Measurements from ENCODE around the gene RAB12.

DNA sequence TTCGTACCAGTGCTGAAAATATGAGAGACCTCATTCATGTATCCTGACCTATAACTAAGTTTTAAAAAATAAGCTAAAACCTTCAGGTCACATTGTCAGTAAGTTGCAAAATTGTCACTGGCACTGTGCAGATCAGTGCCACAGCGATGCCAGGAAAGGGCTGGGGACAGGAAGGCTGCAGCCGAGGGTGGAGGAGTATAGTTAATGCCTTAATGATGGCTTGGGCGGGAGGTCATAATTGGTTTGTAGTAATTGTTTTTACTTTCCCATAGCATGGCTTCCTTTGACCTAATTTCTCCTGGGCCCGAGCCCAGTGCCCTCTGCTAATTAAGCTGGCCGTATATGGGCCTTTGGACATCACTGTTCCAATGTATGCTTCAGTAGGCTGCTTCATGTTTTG lies 47.2 kb upstream of the RAB12 start:
- TF ChIP-seq, protein P1, sequence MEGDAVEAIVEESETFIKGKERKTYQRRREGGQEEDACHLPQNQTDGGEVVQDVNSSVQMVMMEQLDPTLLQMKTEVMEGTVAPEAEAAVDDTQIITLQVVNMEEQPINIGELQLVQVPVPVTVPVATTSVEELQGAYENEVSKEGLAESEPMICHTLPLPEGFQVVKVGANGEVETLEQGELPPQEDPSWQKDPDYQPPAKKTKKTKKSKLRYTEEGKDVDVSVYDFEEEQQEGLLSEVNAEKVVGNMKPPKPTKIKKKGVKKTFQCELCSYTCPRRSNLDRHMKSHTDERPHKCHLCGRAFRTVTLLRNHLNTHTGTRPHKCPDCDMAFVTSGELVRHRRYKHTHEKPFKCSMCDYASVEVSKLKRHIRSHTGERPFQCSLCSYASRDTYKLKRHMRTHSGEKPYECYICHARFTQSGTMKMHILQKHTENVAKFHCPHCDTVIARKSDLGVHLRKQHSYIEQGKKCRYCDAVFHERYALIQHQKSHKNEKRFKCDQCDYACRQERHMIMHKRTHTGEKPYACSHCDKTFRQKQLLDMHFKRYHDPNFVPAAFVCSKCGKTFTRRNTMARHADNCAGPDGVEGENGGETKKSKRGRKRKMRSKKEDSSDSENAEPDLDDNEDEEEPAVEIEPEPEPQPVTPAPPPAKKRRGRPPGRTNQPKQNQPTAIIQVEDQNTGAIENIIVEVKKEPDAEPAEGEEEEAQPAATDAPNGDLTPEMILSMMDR (IDR thresholded peaks at IDR 0.05): no peak
- no peak for TF ChIP-seq POLR2A (IDR thresholded peaks at IDR 0.05)

Data from esophagus squamous epithelium (tissue), 4 donors.